H9 (cell line): ENCODE measurements around the gene UNC79. TPM values are rescaled to one million over a fixed set of nuclear protein-coding genes. Genes with fewer than 3 reads are reported as not detected.

Experiments used
- DNase-seq: peaks from one replicate; pipeline ENCODE4 v3.0.0-alpha.2; 2017
- H2AFZ ChIP-seq: one replicate; pipeline ENCODE4 v1.6.1; 2013; ENCODE audit warnings: mild to moderate bottlenecking, low read length, control low read depth, moderate library complexity
- H2AK5ac ChIP-seq: 2 replicates; pipeline ENCODE4 v1.6.1; 2013; ENCODE audit warnings: low read length, control low read depth, mixed read lengths; ENCODE audit not compliant: insufficient read length
- H2BK120ac ChIP-seq: one replicate; pipeline ENCODE4 v1.6.1; 2013; ENCODE audit warnings: low read depth, mild to moderate bottlenecking, low read length, control low read depth, inconsistent platforms; ENCODE audit not compliant: poor library complexity, severe bottlenecking
- H2BK12ac ChIP-seq: 2 replicates; pipeline ENCODE4 v1.6.1; 2013; ENCODE audit warnings: low read length, control low read depth, mixed read lengths, low read depth; ENCODE audit not compliant: insufficient read length
- H2BK15ac ChIP-seq: 2 replicates; pipeline ENCODE4 v1.6.1; 2013; ENCODE audit warnings: low read depth, low read length, control low read depth
- H2BK20ac ChIP-seq: one replicate; pipeline ENCODE4 v1.6.1; 2013; ENCODE audit warnings: low read depth, mild to moderate bottlenecking, low read length, control low read depth, inconsistent platforms; ENCODE audit not compliant: poor library complexity, severe bottlenecking
- H2BK5ac ChIP-seq: 2 replicates; pipeline ENCODE4 v1.6.1; 2013; ENCODE audit warnings: low read length, control low read depth, mixed read lengths; ENCODE audit not compliant: insufficient read length
- H3K14ac ChIP-seq: 2 replicates; pipeline ENCODE4 v1.6.1; 2013; ENCODE audit warnings: low read length, control low read depth; ENCODE audit not compliant: insufficient read depth
- H3K18ac ChIP-seq: 2 replicates; pipeline ENCODE4 v1.6.1; 2013; ENCODE audit warnings: low read depth, mild to moderate bottlenecking, mixed read lengths, low read length, control low read depth; ENCODE audit not compliant: insufficient read length
- H3K23ac ChIP-seq: 2 replicates; pipeline ENCODE4 v1.6.1; 2013; ENCODE audit warnings: low read length, control low read depth, mixed read lengths, low read depth; ENCODE audit not compliant: insufficient read length
- H3K23me2 ChIP-seq: 2 replicates; pipeline ENCODE4 v1.6.1; 2013; ENCODE audit warnings: low read depth, mild to moderate bottlenecking, mixed read lengths, low read length, control low read depth; ENCODE audit not compliant: insufficient read length, poor library complexity, severe bottlenecking
- H3K27ac ChIP-seq: 2 replicates; pipeline ENCODE4 v1.5.1; 2013; ENCODE audit warnings: low read length, control low read depth, mixed read lengths, low read depth; ENCODE audit not compliant: insufficient read length
- H3K27me3 ChIP-seq: 2 replicates; pipeline ENCODE4 v1.6.1; 2013; ENCODE audit warnings: low read length, control low read depth, inconsistent platforms; ENCODE audit not compliant: insufficient read depth
- H3K4ac ChIP-seq: 2 replicates; pipeline ENCODE4 v1.6.1; 2013; ENCODE audit warnings: low read depth, mild to moderate bottlenecking, control low read depth, inconsistent platforms, low read length, moderate library complexity
- H3K4me1 ChIP-seq: 2 replicates; pipeline ENCODE4 v1.6.1; 2013; ENCODE audit warnings: low read length, control low read depth, inconsistent platforms; ENCODE audit not compliant: insufficient read depth
- H3K4me2 ChIP-seq: 2 replicates; pipeline ENCODE4 v1.6.1; 2013; ENCODE audit warnings: low read length, control low read depth, mixed read lengths; ENCODE audit not compliant: insufficient read length, insufficient read depth
- H3K56ac ChIP-seq: 2 replicates; pipeline ENCODE4 v1.6.1; 2013; ENCODE audit warnings: low read depth, mild to moderate bottlenecking, mixed read lengths, low read length, control low read depth; ENCODE audit not compliant: insufficient read length
- H3K79me1 ChIP-seq: 2 replicates; pipeline ENCODE4 v1.6.1; 2013; ENCODE audit warnings: low read depth, mild to moderate bottlenecking, moderate library complexity, low read length, control low read depth, inconsistent platforms; ENCODE audit not compliant: insufficient read depth, poor library complexity, severe bottlenecking
- H3K79me2 ChIP-seq: 2 replicates; pipeline ENCODE4 v1.6.1; 2013; ENCODE audit warnings: low read length, control low read depth, inconsistent platforms; ENCODE audit not compliant: insufficient read depth
- H3K9ac ChIP-seq: 2 replicates; pipeline ENCODE4 v1.6.1; 2013; ENCODE audit warnings: low read length, control low read depth, mixed read lengths; ENCODE audit not compliant: insufficient read length; ENCODE audit errors: extremely low read depth
- H3K9me3 ChIP-seq: one replicate; pipeline ENCODE4 v1.6.1; 2013; ENCODE audit warnings: low read depth, low read length, inconsistent platforms; ENCODE audit not compliant: control insufficient read depth
- H3T11ph ChIP-seq: one replicate; pipeline ENCODE4 v1.6.1; 2013; ENCODE audit warnings: mild to moderate bottlenecking, low read length, control low read depth, inconsistent platforms
- H4K20me1 ChIP-seq: one replicate; pipeline ENCODE4 v1.6.1; 2013; ENCODE audit not compliant: control insufficient read depth, insufficient read length, insufficient read depth
- H4K5ac ChIP-seq: 2 replicates; pipeline ENCODE4 v1.6.1; 2013; ENCODE audit warnings: low read depth, mild to moderate bottlenecking, mixed read lengths, low read length, control low read depth; ENCODE audit not compliant: insufficient read length
- H4K8ac ChIP-seq: replicated peaks from 2 replicates; pipeline ENCODE4 v1.6.1; 2013; ENCODE audit warnings: low read length, control low read depth, mixed read lengths, low read depth; ENCODE audit not compliant: insufficient read length
- H4K91ac ChIP-seq: 2 replicates; pipeline ENCODE4 v1.6.1; 2013; ENCODE audit warnings: low read depth, mild to moderate bottlenecking, moderate library complexity, mixed read lengths, low read length, control low read depth; ENCODE audit not compliant: insufficient read length
- H3K27ac Mint-ChIP-seq, 3 experiments: 2 replicates in 2 of 3; 3 replicates in 1 of 3; pipeline ENCODE4 v1.8.0; 2020 to 2021; ENCODE audit warnings: mixed read lengths in 3 of 3, mild to moderate bottlenecking in 1 of 3, moderate library complexity in 1 of 3
- H3K27me3 Mint-ChIP-seq: 2 replicates; pipeline ENCODE4 v1.8.0; 2021; ENCODE audit warnings: low read depth, mild to moderate bottlenecking, moderate library complexity, mixed read lengths
- H3K36me3 Mint-ChIP-seq, 3 experiments: 2 replicates in 2 of 3; 3 replicates in 1 of 3; pipeline ENCODE4 v1.8.0; 2020 to 2021; ENCODE audit warnings: low read depth in 3 of 3, mixed read lengths in 3 of 3; ENCODE audit not compliant: insufficient read depth in 1 of 3
- H3K4me1 Mint-ChIP-seq, 2 experiments: 2 replicates each; pipeline ENCODE4 v1.8.0; 2020; ENCODE audit warnings: mixed read lengths in 2 of 2
- H3K4me3 Mint-ChIP-seq, 2 experiments: 2 replicates in 1 of 2; 3 replicates in 1 of 2; pipeline ENCODE4 v1.8.0; 2020 to 2021; ENCODE audit warnings: mild to moderate bottlenecking in 2 of 2, mixed read lengths in 2 of 2, moderate library complexity in 1 of 2
- H3K9me3 Mint-ChIP-seq, 2 experiments: 2 replicates in 1 of 2; 3 replicates in 1 of 2; pipeline ENCODE4 v1.8.0; 2020; ENCODE audit warnings: mild to moderate bottlenecking in 2 of 2, mixed read lengths in 2 of 2, moderate library complexity in 1 of 2
- CTCF ChIP-seq: fragments of 200-600 bp; sonication (generic); conservative IDR thresholded peaks from 3 replicates; pipeline ENCODE4 v1.8.0; 2021; ENCODE audit warnings: antibody characterized with exemption, mild to moderate bottlenecking
- WGBS: extraction: QIAGEN DNeasy Blood & Tissue Kit; methylation state at CpG from one replicate; pipeline ENCODE4 v1.1.7; 2013; ENCODE audit warnings: missing lambda C conversion rate, low lambda C conversion rate, mixed read lengths; ENCODE audit not compliant: insufficient read length; ENCODE audit errors: extremely low coverage; 5-methylcytosine and 5-hydroxymethylcytosine counted together
- total RNA-seq: library from RNA; stranded (reverse); gene quantifications from 2 replicates; pipeline ENCODE4 v1.2.1, GENCODE V29; 2021

Gene UNC79
- total RNA-seq, 1 experiment from 2014 or later = 3.0 TPM

- no peak overlapping the region for H3K56ac ChIP-seq
- no peak overlapping the region for H2BK20ac ChIP-seq
- no peak overlapping the region for H3K4ac ChIP-seq
- no peak overlapping the region for H2BK120ac ChIP-seq
- no peak overlapping the region for H4K5ac ChIP-seq
- no peak overlapping the region for H2BK15ac ChIP-seq
- DNase-seq = no peak
- no peaks in the 10 kb centered on the region for H3K9me3 ChIP-seq
- H3K9ac ChIP-seq = no peak overlapping the region
- H3K4me3 Mint-ChIP-seq = no peak overlapping the region
- H3T11ph ChIP-seq = no peak overlapping the region
- H3K4me1 ChIP-seq = no peaks in the 10 kb centered on the region; the same call in 1 of the 2 replicates
- H3K79me2 ChIP-seq = no peaks in the 10 kb centered on the region
- H2AK5ac ChIP-seq = no peak overlapping the region
- no CpG with 5 or more reads among the region's 5 CpGs for WGBS
- H3K14ac ChIP-seq = no peak overlapping the region
- no peak overlapping the region for H2BK12ac ChIP-seq
- no peak overlapping the region for H3K4me2 ChIP-seq
- no peaks in the 10 kb centered on the region for H3K27me3 ChIP-seq
- H4K20me1 ChIP-seq = no peaks in the 10 kb centered on the region
- H3K23ac ChIP-seq = no peak overlapping the region
- peaks cover 19 to 21% of the 10 kb centered on the region in 2 experiments for H3K4me1 Mint-ChIP-seq
- H3K36me3 Mint-ChIP-seq = no peaks in the 10 kb centered on the region; a peak in 1 of 7 replicates
- no peak overlapping the region for H3K27ac Mint-ChIP-seq
- H3K9me3 Mint-ChIP-seq = no peaks in the 10 kb centered on the region
- H4K91ac ChIP-seq = no peak overlapping the region
- no peak overlapping the region for H4K8ac ChIP-seq
- H2AFZ ChIP-seq = no peak overlapping the region
- H3K23me2 ChIP-seq = no peaks in the 10 kb centered on the region
- no peaks in the 10 kb centered on the region for H3K79me1 ChIP-seq
- H3K27ac ChIP-seq = no peak overlapping the region
- no peak overlapping the region for H2BK5ac ChIP-seq
- H3K27me3 Mint-ChIP-seq = no peaks in the 10 kb centered on the region; the same call in 1 of the 2 replicates
- TF ChIP-seq CTCF = no peak
- H3K18ac ChIP-seq = no peak overlapping the region
These were observed 278.1 kb downstream of the UNC79 start for GRCh38 chr14:93708800-93709199.
